Measurements from ENCODE around the gene TAB3.
"Not testable (repeated sequence)": the region's sequence is repeated elsewhere in the genome, so short reads cannot be mapped to it uniquely, and the experiment has no call there.

TAB3 gene

GRCh38 chrX:30819080-30819479 lies 70.0 kb downstream of the TAB3 start:
- DNase-seq (ENCODE audit: low read depth), result no peak

GRCh38 chrX:30816079-30816478 lies 73.0 kb downstream of the TAB3 start:
- no peak for DNase-seq (ENCODE audit: low read depth)

GRCh38 chrX:30814978-30815377 lies 74.1 kb downstream of the TAB3 start:
- no peak for DNase-seq (ENCODE audit: low read depth)

GRCh38 chrX:30812326-30812725 lies 76.7 kb downstream of the TAB3 start:
- no peak for DNase-seq (ENCODE audit: low read depth)

GRCh38 chrX:30806187-30806728 lies 82.8 kb downstream of the TAB3 start:
- DNase-seq (ENCODE audit: low read depth), result no peak

- no peak for DNase-seq (ENCODE audit: low read depth)
Observed at GRCh38 chrX:30804462-30804861, 84.6 kb downstream of the TAB3 start.

- no peak for DNase-seq (ENCODE audit: low read depth)
Observed at GRCh38 chrX:30800901-30801300, 88.2 kb downstream of the TAB3 start.

GRCh38 chrX:30799327-30799726 lies 89.7 kb downstream of the TAB3 start:
- DNase-seq (ENCODE audit: low read depth), result no peak

- DNase-seq (ENCODE audit: low read depth), result no peak
Observed at GRCh38 chrX:30798810-30799209, 90.2 kb downstream of the TAB3 start.

GRCh38 chrX:30797301-30797700 lies 91.8 kb downstream of the TAB3 start:
- not testable (repeated sequence) for DNase-seq (ENCODE audit: low read depth)

GRCh38 chrX:30795981-30796958 lies 92.8 kb downstream of the TAB3 start:
- DNase-seq (ENCODE audit: low read depth), result no peak

GRCh38 chrX:30794497-30794896 lies 94.6 kb downstream of the TAB3 start:
- no peak for DNase-seq (ENCODE audit: low read depth)

GRCh38 chrX:30793767-30794103 lies 95.3 kb downstream of the TAB3 start:
- no peak for DNase-seq (ENCODE audit: low read depth)

GRCh38 chrX:30793075-30793766 lies 95.8 kb downstream of the TAB3 start:
- no peak for DNase-seq (ENCODE audit: low read depth)

- no peak for DNase-seq (ENCODE audit: low read depth)
Observed at GRCh38 chrX:30791296-30792278, 97.5 kb downstream of the TAB3 start.

- no peak for DNase-seq (ENCODE audit: low read depth)
Observed at GRCh38 chrX:30787012-30787411, 102.0 kb downstream of the TAB3 start.

GRCh38 chrX:30786374-30786773 lies 102.7 kb downstream of the TAB3 start:
- no peak for DNase-seq (ENCODE audit: low read depth)

GRCh38 chrX:30781711-30782444 lies 107.2 kb downstream of the TAB3 start:
- no peak for DNase-seq (ENCODE audit: low read depth)

GRCh38 chrX:30779453-30780030 lies 109.5 kb downstream of the TAB3 start:
- DNase-seq (ENCODE audit: low read depth), result no peak

- no peak for DNase-seq (ENCODE audit: low read depth)
Observed at GRCh38 chrX:30777575-30777974, 111.5 kb downstream of the TAB3 start.
